GM11168 (cell line): ENCODE results near the gene FBXL19.

Experiments
- in situ Hi-C: fragments of 300-500 bp; cut with MboI; formaldehyde crosslinking; loops from one replicate; pipeline ENCODE4 v1.12.0; 2022; ENCODE audit warnings: low sequenced_read_pairs; ENCODE audit not compliant: unreplicated experiment

The FBXL19 gene

DNA sequence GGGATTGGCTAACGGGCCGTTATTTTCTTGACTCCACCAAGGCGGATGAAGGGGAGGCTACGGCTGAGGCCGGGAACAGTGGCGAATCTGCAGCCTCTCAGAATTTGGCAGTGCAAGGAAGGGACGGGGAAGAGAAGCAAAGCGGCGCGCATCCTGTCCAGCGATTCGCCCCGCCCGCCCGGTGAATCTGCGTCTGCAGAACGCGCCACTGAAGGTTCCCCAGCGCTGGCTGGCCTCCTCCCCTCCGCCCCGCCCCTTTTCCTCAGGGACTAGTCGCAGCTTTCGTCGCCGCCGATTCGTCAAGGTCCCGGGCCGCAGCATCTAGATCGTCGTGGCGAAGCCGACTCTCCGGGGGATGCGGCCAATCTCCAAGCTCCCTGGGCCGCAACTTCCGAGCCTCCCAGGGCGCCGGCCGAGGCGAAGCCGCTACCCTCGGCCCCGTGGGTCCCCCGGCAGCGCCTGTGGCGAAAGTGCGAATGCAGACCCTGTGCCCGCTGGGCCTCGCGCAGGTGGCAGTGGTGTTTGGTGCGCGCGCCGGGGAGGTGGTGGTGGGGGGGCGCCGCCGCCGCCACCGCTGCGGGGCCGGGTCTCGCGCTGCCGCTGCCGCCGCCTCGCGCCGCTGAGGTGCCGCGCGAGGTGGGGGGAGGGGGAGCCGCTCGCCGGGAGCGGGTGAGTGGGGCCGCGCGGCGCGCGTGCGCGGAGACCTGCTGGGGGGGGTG is 34.2 kb downstream of the FBXL19 start, which contains the start of gene SETD1A:
Gene SETD1A, plus strand, starts transcription at position 299 of the 719 bp plus-strand sequence. CDS start 978 bp downstream, outside the sequence.
- in situ Hi-C loops, result loop anchor here (25.0 kb wide), 1 partner anchor 905 kb away; the partner anchor contains the start of gene ZNF267

- in situ Hi-C loops, result loop anchor here (25.0 kb wide), 1 partner anchor 904 kb away; the partner anchor contains the start of gene ZNF267
Measured at GRCh38 chr16:30958175-30959079, 35.1 kb downstream of the FBXL19 start.

- in situ Hi-C loops, result loop anchor here (25.0 kb wide), 1 partner anchor 901 kb away; the partner anchor contains the start of gene ZNF267
Measured at GRCh38 chr16:30961384-30961783, 38.0 kb downstream of the FBXL19 start.

DNA sequence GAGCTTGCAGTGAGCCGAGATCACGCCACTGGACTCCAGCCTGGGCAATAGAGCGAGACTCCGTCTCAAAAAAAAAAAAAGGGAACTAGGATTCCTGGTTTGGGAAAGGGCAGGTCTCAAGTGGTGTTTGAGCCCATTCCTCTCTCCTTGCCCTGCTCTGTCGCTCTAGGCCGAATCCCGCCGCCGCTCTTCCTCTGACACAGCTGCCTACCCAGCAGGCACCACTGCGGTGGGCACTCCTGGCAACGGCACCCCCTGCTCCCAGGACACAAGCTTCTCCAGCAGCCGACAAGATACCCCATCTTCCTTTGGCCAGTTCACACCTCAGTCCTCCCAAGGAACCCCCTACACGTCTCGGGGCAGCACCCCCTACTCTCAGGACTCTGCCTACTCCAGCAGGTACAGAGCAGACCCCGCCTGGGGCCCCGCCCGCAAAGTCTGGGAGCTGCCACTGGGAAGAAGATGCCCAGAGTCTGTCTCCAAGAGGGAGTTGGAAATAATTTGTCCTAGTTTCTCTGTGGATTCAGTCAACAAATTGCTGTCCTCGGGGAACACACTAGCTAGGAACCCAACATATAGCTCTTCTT is 40.6 kb downstream of the FBXL19 start:
- in situ Hi-C loops, result loop anchor here (25.0 kb wide), 1 partner anchor 898 kb away; the partner anchor contains the start of gene ZNF267

DNA sequence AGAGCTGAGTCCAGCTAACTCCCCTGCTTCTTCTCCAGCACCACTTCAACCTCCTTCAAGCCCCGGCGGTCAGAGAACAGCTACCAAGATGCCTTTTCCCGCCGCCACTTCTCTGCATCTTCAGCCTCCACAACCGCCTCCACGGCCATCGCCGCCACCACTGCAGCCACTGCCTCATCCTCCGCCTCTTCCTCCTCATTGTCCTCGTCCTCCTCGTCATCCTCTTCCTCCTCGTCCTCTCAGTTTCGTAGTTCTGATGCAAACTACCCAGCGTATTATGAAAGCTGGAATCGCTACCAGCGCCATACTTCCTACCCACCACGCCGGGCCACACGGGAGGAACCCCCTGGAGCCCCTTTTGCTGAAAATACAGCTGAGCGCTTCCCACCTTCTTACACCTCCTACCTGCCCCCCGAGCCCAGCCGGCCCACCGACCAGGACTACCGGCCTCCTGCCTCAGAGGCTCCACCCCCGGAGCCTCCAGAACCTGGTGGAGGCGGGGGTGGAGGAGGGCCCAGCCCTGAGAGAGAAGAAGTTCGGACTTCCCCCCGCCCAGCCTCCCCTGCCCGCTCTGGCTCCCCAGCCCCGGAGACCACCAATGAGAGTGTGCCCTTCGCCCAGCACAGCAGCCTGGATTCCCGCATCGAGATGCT is 41.3 kb downstream of the FBXL19 start:
- in situ Hi-C loops, result loop anchor here (25.0 kb wide), 1 partner anchor 898 kb away; the partner anchor contains the start of gene ZNF267

- in situ Hi-C loops, result loop anchor here (25.0 kb wide), 1 partner anchor 897 kb away; the partner anchor contains the start of gene ZNF267
Measured at GRCh38 chr16:30965436-30965835, 42.1 kb downstream of the FBXL19 start.

DNA sequence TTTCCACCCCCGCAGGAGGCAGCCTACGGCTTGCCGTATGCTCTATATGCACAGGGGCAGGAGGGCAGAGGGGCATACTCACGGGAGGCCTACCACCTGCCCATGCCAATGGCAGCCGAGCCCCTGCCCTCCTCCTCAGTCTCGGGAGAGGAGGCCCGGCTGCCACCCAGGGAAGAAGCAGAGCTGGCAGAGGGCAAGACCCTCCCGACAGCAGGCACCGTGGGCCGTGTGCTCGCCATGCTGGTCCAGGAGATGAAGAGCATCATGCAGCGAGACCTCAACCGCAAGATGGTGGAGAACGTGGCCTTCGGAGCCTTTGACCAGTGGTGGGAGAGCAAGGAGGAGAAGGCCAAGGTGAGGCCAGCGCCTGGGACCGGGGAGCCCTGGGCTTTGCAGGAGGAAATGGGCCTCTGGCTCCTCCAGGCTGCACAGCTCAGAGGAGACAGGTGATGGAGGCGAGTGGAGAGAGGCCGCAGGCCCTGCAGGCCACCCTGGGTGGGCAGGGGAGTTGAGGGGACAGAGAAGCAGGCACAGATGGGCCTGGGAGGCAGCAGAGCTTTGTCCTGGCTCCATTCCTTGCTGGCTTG is 42.8 kb downstream of the FBXL19 start:
- in situ Hi-C loops, result loop anchor here (25.0 kb wide), 1 partner anchor 896 kb away; the partner anchor contains the start of gene ZNF267

- in situ Hi-C loops, result loop anchor here (25.0 kb wide), 1 partner anchor 895 kb away; the partner anchor contains the start of gene ZNF267
Measured at GRCh38 chr16:30967795-30968194, 44.4 kb downstream of the FBXL19 start.

DNA sequence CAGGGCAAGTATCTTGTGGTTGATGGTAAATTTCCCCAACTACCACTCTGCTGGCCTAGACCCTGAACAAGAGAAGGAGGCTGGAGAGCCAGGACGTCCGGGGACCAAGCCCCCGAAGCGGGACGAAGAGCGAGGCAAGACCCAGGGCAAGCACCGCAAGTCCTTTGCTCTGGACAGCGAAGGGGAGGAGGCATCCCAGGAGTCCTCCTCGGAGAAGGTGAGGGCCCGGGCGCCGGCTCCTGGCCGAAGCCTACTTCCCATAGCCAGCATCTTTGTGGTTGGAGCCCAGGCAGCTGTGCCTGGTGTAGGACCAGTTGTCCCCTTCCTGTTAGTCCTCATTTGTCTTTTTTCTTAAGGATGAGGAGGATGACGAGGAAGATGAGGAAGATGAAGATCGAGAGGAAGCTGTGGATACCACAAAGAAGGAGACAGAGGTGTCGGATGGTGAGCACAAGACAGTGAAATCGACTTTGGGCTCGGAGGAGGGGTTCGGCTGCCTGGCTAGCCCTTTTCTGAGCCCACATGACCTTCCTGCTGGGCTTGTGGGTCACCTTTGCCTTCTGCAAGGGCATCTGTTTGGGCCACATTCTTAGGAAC is 46.0 kb downstream of the FBXL19 start:
- in situ Hi-C loops, result loop anchor here (25.0 kb wide), 1 partner anchor 893 kb away; the partner anchor contains the start of gene ZNF267

- in situ Hi-C loops, result loop anchor here (25.0 kb wide), 1 partner anchor 891 kb away; the partner anchor contains the start of gene ZNF267
Measured at GRCh38 chr16:30971298-30971697, 47.9 kb downstream of the FBXL19 start.

DNA sequence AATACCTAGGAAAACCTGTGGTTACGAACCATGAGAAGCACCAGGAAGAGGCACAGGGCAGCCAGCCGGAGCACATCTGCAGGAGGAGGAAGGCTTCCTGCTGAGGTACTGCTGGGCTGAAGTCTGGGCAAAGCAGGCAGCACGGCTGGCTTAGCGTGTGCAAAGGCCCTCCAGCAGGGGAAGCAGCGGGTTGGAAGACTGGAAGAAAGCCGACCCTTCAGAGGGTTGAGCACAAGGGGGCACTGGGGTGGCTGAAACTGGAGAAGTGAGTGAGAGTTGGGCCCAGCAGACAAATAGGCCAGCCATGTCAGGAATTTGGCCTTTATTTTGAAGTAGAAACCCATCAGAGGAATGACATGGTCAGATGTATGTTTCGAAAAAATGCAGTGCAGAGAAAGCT is 49.5 kb downstream of the FBXL19 start:
- in situ Hi-C loops, result loop anchor here (25.0 kb wide), 1 partner anchor 889 kb away; the partner anchor contains the start of gene ZNF267

DNA sequence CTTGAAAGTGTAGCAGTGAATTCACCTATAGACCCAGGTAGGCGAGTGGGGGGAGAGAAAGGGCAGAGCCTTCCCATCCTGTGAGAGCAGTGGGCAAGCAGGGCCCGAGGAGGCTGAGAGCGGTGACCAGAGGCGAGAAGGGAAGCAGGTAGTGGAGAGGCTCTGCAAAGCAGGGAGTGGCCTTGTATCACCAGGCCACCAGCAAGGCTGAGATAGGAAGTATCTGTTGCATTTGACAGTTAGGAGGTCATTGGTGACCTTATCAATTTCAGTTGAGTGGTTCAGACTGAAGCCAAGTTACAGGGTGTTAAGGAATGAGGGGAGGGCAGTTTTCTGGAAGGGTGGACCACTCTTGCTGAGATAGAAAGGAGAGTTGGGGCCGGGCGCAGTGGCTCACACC is 51.0 kb downstream of the FBXL19 start:
- in situ Hi-C loops, result loop anchor here (25.0 kb wide), 1 partner anchor 888 kb away; the partner anchor contains the start of gene ZNF267

DNA sequence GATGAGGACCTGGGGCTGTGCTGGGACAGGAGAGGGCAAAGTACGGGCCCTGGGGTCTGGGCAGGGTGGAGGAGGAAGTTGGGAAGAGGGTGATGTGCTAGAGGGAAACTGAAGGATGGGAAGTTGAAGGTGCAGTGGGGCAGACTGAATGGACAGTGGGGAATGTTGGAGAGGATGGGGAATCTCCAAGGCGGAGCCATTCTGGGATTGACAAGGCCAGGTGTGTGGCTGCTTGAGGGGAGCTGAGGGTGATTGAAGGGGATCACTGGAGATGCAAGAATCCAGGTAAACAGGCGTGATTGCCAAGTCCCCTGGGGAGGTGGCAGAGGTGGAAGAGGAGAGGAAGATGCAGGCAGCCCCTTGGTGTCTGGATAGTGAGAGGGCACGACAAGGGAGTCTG is 53.1 kb downstream of the FBXL19 start:
- in situ Hi-C loops, result loop anchor here (25.0 kb wide), 2 partner anchors 311 to 461 kb away; partner anchors contain the start of genes COX6A2 and ZNF843

GRCh38 chr16:30977502-30977901 is 54.1 kb downstream of the FBXL19 start:
- in situ Hi-C loops, result loop anchor here (25.0 kb wide), 2 partner anchors 310 to 460 kb away; partner anchors contain the start of genes COX6A2 and ZNF843

DNA sequence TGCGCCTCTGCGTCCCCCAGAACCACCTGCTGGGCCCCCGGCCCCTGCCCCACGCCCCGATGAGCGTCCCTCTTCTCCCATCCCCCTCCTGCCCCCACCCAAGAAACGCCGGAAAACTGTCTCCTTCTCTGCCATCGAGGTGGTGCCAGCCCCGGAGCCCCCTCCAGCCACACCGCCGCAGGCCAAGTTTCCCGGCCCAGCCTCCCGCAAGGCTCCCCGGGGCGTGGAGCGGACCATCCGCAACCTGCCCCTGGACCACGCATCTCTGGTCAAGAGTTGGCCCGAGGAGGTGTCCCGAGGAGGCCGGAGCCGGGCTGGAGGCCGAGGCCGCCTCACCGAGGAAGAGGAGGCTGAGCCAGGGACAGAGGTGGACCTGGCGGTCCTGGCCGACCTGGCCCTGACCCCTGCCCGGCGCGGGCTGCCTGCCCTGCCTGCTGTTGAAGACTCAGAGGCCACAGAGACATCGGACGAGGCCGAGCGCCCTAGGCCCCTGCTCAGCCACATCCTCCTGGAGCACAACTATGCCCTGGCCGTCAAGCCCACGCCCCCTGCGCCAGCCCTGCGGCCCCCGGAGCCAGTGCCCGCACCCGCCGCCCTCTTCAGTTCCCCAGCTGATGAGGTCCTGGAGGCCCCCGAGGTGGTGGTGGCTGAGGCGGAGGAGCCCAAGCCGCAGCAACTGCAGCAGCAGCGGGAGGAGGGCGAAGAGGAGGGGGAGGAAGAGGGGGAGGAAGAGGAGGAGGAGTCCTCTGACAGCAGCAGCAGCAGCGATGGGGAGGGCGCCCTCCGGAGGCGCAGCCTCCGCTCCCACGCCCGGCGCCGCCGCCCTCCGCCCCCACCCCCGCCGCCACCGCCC is 56.0 kb downstream of the FBXL19 start:
- in situ Hi-C loops, result loop anchor here (25.0 kb wide), 2 partner anchors 308 to 458 kb away; partner anchors contain the start of genes COX6A2 and ZNF843

- in situ Hi-C loops, result loop anchor here (25.0 kb wide), 2 partner anchors 307 to 457 kb away; partner anchors contain the start of genes COX6A2 and ZNF843
Measured at GRCh38 chr16:30980023-30980371, 56.6 kb downstream of the FBXL19 start.

GRCh38 chr16:30980434-30980833 is 57.1 kb downstream of the FBXL19 start:
- in situ Hi-C loops, result loop anchor here (25.0 kb wide), 2 partner anchors 307 to 457 kb away; partner anchors contain the start of genes COX6A2 and ZNF843
